Activated effector memory CD4-positive, alpha-beta T cell treated with anti-CD3 and anti-CD28 coated beads, Interleukin-2, amount 50 U/mL, for 16 hours (primary cell): ENCODE data around the gene NPAS3.

Experiments
- DNase-seq: peaks from one replicate; pipeline ENCODE4 v3.0.0-alpha.2; 2020

The NPAS3 gene

GRCh38 chr14:33696165-33696564, 757.5 kb downstream of the NPAS3 start:
- DNase-seq = no peak

GRCh38 chr14:33699300-33699983, 760.8 kb downstream of the NPAS3 start:
- no peak for DNase-seq

GRCh38 chr14:33700052-33700451, 761.4 kb downstream of the NPAS3 start:
- no peak for DNase-seq

DNA sequence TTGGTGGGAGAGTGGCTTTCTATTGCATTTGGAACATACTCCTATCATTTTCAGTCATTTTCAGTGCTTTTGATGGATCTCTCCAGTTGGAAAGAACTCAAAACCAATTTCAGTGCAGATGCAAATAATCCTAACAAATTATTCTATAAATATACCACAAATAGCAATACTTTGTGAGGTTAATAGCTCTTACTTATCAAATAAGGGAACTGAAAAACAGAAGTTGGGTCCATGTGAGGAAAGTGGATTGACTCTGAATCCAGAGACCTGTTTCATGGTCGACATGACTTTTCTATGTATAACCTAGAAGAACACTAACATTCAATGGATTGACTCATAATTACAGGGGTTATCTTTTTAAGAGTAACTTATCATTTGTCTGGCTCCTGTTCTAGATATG, 763.6 kb downstream of the NPAS3 start:
- no peak for DNase-seq

- no peak for DNase-seq
Observed at GRCh38 chr14:33704481-33704880, 765.8 kb downstream of the NPAS3 start.

DNA sequence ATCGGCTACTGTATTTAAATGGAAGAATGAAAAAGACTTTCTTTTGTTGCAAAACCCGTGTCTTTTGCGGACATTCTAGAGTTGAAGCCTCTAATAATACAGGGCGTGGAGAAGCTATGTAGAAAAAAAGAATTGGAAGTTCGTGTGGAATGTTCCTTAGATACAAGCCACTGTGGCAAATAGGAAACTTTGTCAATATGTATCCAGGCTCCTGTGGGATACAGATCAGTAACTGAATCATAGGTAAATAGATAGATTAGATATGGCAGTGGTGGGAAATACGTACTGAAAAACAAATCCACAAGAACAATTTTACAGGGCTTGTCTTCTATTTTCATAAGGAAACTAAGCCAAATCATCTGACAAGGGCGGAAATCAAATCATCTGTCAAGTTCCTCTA, 766.8 kb downstream of the NPAS3 start:
- no peak for DNase-seq

DNA sequence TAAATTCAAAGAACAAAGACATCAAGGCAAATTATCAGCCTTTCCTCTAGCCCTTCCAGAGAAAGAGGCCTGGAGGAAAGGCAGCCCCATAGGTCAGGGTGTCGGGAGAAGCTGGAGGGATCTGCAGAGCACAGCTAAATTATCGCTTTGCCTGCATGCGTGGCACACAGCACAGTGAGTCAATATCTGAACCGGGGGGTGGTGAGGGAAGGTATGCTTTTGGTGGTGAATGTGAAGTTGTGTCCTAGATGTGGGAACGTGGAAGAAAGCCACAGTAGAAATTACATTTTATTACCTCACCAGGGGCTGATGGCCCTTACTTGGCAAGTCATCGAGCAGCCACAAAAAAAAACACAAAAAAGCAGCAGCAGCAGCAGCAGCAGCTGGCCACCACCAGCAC, 769.0 kb downstream of the NPAS3 start:
- no peak for DNase-seq

- DNase-seq = no peak
Observed at GRCh38 chr14:33709283-33709682, 770.6 kb downstream of the NPAS3 start.

- DNase-seq = no peak
Observed at GRCh38 chr14:33709711-33710110, 771.0 kb downstream of the NPAS3 start.

DNA sequence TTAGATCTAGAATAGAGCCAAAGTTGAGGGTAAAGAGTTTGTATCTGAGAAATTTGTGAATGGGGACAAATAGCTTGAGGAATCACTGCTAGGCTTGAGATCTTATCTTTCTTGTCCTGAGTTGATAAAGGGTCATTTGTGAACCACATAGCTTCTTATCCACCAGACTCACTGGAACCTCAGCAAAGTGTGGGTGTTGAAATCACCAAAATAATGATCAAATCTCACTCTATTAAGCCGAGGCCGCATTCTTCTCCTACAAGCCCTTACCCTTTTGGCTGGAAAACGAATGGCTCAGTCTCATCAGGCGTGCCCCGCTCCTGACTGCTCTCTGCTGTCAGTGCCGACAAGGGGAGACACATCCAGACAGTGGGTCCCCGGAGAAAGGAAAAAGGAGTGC, 771.6 kb downstream of the NPAS3 start:
- no peak for DNase-seq

DNA sequence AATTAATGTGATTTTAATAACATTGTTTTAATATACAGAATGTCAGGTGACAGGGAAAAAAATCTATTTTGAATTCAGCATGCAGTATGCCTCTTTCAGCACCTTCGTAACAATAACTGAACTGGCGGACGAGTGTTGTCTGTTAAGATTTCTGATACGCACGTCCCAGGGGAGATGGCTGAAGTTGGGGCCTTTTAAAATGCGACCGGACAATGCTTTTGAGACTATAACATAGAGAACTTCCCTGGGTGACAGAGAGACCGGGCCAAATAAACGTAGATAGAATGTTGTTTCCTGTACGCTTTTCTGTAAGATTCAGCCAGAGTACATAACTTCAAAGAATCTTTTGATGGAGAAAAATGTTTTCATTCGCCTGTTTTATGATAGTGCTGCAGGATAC, 772.5 kb downstream of the NPAS3 start:
- no peak for DNase-seq

DNA sequence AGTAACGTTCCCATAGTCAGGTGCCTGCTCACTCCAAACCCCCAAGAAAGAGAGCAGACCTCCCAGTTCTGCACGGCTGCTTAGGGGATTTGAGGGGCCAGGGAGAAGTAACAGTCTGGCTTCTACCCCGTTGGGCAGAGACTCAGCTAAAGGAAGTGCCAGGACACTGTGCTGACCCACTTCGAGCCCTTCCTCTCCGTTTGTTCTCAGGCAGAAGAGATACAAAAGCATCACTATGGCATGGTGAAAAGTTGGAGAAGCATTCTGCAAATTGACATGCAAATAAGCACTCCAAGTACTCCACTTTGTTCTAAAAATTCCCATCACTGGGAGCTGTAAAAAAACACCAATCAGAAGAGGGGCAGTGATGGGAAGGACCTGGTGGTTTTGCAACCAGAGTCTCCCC, 773.1 kb downstream of the NPAS3 start:
- no peak for DNase-seq

DNA sequence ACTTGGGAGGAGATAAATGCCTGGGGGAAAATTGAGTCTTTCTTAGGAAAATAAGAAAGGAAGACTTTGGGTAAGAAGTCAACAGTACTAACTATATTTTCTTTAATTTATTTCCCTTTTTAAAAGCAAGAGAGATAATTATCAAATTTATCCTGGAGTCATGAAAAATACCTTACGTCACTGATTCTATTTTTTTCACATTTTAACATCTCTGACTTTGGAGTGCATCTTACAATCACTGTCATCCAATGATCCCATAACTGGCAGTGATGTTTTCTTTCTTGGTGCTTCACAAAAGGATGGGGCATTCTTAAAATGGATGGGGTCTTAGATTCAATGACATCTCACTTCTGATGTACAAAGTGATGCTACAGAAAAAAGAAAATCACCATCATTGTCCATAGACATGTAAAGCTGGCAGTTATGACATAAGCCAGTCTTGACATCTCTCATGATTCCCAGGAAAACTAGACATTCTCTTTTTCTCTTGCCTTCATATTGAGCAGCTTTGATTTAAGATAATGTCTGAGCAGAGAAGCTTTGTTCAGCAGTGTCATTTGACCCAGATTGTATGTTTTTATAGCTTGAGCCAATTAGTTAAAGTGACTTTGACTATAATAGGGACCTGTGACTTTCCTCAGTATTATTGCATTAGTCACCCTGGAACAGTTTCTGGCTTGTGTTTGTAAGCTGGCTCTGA, 776.0 kb downstream of the NPAS3 start:
- DNase-seq = no peak

GRCh38 chr14:33715227-33715528, 776.5 kb downstream of the NPAS3 start:
- no peak for DNase-seq

DNA sequence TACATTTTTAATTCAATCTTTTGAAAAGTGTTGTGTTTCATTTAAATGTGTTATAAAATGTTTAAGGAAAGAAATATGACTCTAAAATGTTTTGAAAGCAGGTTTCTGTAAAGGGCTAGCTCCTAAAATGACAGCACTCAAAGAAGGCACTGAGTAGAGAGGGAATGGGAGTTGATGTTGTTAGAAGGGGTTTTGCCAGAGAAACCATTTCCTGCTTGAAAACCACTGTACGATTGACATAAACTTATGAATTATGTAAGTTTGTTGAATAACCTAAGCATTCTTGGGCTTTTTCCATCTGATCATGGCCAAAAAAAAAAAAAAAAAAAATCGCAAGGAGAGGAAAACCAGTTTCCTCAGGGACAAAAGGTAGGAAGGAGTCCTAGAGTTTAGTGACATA, 778.2 kb downstream of the NPAS3 start:
- no peak for DNase-seq

- DNase-seq = no peak
Observed at GRCh38 chr14:33717866-33718265, 779.2 kb downstream of the NPAS3 start.

DNA sequence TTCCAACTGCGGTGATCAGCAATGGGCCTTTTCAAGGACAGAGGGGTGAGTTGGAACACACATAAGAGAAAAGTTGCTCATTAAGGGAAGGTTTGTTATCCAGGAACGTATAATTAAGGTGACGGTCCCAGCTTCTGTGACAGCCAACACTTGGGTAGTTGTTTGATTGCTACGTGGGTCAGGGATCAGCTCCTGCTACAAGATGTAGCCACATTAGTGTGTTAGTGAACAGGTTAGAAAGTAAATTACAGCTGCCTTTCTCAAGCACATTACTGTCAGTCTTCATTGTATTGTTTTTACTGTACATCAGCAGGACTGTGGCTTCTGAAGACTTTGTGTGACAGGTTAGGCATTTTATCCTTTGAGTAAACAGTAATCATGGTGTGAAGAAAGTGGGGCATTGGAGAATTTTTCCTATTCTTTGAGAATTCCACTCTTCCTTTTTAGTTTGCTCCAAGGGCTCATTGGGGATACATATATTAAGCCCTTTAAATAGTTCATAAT, 781.7 kb downstream of the NPAS3 start:
- DNase-seq = no peak

DNA sequence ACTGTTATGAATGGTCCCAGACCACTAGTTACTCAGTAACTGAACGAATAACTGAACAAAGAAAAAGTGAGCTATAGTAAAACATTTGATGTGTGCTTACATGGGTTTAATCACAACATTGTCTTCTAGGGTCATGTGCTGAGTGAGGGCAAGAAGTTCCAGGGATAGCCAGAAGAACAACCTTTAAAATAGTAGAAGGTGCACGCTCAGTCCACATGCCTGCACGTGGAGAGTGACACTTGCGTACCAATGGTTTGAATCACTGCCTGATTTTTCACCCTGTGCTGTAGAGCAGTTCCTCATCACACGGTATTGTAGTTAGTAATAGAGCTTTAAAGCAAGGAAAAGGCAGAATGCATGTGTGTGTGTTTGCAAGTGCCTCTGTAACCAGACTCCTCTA, 788.0 kb downstream of the NPAS3 start:
- DNase-seq = no peak

- DNase-seq = no peak
Observed at GRCh38 chr14:33727606-33728005, 788.9 kb downstream of the NPAS3 start.

GRCh38 chr14:33728010-33728498, 789.4 kb downstream of the NPAS3 start:
- DNase-seq = no peak

GRCh38 chr14:33730156-33730555, 791.5 kb downstream of the NPAS3 start:
- DNase-seq = no peak

GRCh38 chr14:33732175-33732574, 793.5 kb downstream of the NPAS3 start:
- DNase-seq = no peak

DNA sequence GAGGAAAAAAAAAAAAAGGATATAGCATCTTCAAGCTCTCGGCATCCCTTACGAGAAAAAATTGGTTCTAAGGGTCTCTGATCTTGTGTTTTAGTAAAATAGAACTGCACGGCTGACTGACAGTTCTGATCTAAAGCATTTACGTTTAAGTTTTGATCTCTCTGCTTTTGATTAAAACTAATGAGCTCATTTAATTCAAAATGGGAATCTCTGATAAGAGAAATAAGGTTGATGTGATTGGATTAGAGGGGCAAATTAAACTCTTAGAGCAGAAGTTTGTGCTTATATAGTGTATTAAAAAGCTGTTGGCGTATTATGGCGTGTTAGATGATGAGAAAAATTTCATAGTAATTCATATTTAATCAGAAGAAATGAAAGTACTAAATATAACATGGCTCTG, 794.6 kb downstream of the NPAS3 start:
- DNase-seq = no peak

DNA sequence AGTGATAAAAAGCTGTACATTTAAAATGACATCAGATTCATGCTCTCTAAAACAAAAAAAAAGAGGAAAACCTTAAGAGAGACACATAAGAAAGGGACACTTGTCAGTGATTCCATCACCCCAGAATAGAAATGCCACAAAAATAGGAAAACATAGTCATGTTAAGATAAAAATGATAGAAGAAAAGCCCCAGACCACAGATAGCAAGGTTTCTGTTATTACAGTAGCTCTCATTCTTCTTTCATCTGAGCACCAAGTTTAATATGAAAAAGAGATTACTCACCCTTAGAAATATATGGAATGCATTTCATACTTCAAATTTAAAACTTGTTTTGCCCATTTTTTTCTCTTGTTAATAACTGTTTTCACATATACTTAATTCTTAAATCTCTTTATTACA, 795.0 kb downstream of the NPAS3 start:
- DNase-seq = no peak

- DNase-seq = no peak
Observed at GRCh38 chr14:33734387-33734786, 795.7 kb downstream of the NPAS3 start.
